ENCODE measurements around the gene IGFBPL1.
"Not testable (repeated sequence)": the region's sequence is repeated elsewhere in the genome, so short reads cannot be mapped to it uniquely, and the experiment has no call there.

IGFBPL1 gene

GRCh38 chr9:38431116-38431515 is 6.9 kb upstream of the IGFBPL1 start:
- DNase-seq: no peak

- no peak for DNase-seq
Observed at GRCh38 chr9:38428062-38428461, 3.8 kb upstream of the IGFBPL1 start.

GRCh38 chr9:38424918-38425317 is 664 bp upstream of the IGFBPL1 start:
- DNase-seq: no peak

GRCh38 chr9:38423273-38423972 is 831 bp downstream of the IGFBPL1 start:
- no peak for DNase-seq

- no peak for DNase-seq
Observed at GRCh38 chr9:38422555-38423260, 1.5 kb downstream of the IGFBPL1 start.

GRCh38 chr9:38421498-38422211 is 2.6 kb downstream of the IGFBPL1 start:
- DNase-seq: peak; percentile 68

- DNase-seq: no peak
Observed at GRCh38 chr9:38419181-38419580, 5.1 kb downstream of the IGFBPL1 start.

GRCh38 chr9:38418366-38418765 is 5.9 kb downstream of the IGFBPL1 start:
- DNase-seq: no peak

GRCh38 chr9:38417003-38417945 is 7.0 kb downstream of the IGFBPL1 start:
- DNase-seq: peak; percentile 51

GRCh38 chr9:38416461-38416860 is 7.8 kb downstream of the IGFBPL1 start:
- DNase-seq: no peak

- DNase-seq: no peak
Observed at GRCh38 chr9:38415856-38416255, 8.4 kb downstream of the IGFBPL1 start.

- no peak for DNase-seq
Observed at GRCh38 chr9:38414040-38414723, 10.1 kb downstream of the IGFBPL1 start.

GRCh38 chr9:38413283-38413682 is 11.0 kb downstream of the IGFBPL1 start:
- DNase-seq: no peak

- no peak for DNase-seq
Observed at GRCh38 chr9:38412751-38413150, 11.5 kb downstream of the IGFBPL1 start.

GRCh38 chr9:38408719-38409118 is 15.5 kb downstream of the IGFBPL1 start:
- DNase-seq: no peak

- DNase-seq: no peak
Observed at GRCh38 chr9:38406476-38407186, 17.6 kb downstream of the IGFBPL1 start.

- no peak for DNase-seq
Observed at GRCh38 chr9:38405785-38406184, 18.5 kb downstream of the IGFBPL1 start.

GRCh38 chr9:38404314-38404713 is 19.9 kb downstream of the IGFBPL1 start:
- DNase-seq: no peak

- no peak for DNase-seq
Observed at GRCh38 chr9:38401994-38402393, 22.3 kb downstream of the IGFBPL1 start.

GRCh38 chr9:38399191-38399590 is 25.1 kb downstream of the IGFBPL1 start:
- not testable (repeated sequence) for DNase-seq

- no peak for DNase-seq
Observed at GRCh38 chr9:38396371-38396671, 27.9 kb downstream of the IGFBPL1 start.

All from NCI-H1092 (cell line).